Body of pancreas (tissue), 4 donors: ENCODE data around the gene LRRIQ1.

ENCODE experiments used
- POLR2A ChIP-seq, 3 donors: fragments of 450-650 bp; IDR thresholded peaks; one replicate each; pipeline ENCODE4 v1.6.1; 2016; ENCODE audit warnings: antibody characterized with exemption in 3 of 3, mild to moderate bottlenecking in 2 of 3
- TF ChIP-seq, protein P1 (sequence below), 7 experiments: fragments of 450-650 bp in 4 of 7; fragments of 200-600 bp in 3 of 7; sonication (generic) in 3 of 7; IDR thresholded peaks; one replicate each; pipeline ENCODE4 v1.5.1; 2016 to 2019; ENCODE audit warnings: antibody characterized with exemption in 7 of 7

- TF ChIP-seq, protein P1, sequence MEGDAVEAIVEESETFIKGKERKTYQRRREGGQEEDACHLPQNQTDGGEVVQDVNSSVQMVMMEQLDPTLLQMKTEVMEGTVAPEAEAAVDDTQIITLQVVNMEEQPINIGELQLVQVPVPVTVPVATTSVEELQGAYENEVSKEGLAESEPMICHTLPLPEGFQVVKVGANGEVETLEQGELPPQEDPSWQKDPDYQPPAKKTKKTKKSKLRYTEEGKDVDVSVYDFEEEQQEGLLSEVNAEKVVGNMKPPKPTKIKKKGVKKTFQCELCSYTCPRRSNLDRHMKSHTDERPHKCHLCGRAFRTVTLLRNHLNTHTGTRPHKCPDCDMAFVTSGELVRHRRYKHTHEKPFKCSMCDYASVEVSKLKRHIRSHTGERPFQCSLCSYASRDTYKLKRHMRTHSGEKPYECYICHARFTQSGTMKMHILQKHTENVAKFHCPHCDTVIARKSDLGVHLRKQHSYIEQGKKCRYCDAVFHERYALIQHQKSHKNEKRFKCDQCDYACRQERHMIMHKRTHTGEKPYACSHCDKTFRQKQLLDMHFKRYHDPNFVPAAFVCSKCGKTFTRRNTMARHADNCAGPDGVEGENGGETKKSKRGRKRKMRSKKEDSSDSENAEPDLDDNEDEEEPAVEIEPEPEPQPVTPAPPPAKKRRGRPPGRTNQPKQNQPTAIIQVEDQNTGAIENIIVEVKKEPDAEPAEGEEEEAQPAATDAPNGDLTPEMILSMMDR (IDR thresholded peaks at IDR 0.05), result no peak
- TF ChIP-seq POLR2A (IDR thresholded peaks at IDR 0.05), result no peak
These were observed 49.6 kb upstream of the LRRIQ1 start for GRCh38 chr12:84986586-84986985.
